T47D (cell line): ENCODE data around the gene ZNF134.

Experiments
- DNase-seq, 2 experiments: peaks; one replicate each; pipeline versions ENCODE4 v3.0.0 to v3.0.0-alpha.2; 2011 to 2012; ENCODE audit warnings: low read depth in 1 of 2, low spot score in 1 of 2
- JUND ChIP-seq: IDR thresholded peaks from 2 replicates; pipeline ENCODE4 v1.6.1; 2012; ENCODE audit warnings: low read depth
- in situ Hi-C: cut with HindIII; loops from 2 replicates; pipeline ENCODE4 v1.10.0; 2016; ENCODE audit warnings: low sequenced_read_pairs, low pct_unique_long_range_greater_than_20kb

Gene ZNF134

GRCh38 chr19:57606931-57607330 is 7.1 kb upstream of the ZNF134 start:
- in situ Hi-C loops, result no loop called here
- TF ChIP-seq JUND, result no peak
- DNase-seq, result no peak

GRCh38 chr19:57611113-57611512 is 2.9 kb upstream of the ZNF134 start:
- no peak for TF ChIP-seq JUND
- no peak for DNase-seq
- in situ Hi-C loops, result no loop called here

- no peak for TF ChIP-seq JUND
- no peak for DNase-seq
- in situ Hi-C loops, result no loop called here
Observed at GRCh38 chr19:57615346-57615745, 1.3 kb downstream of the ZNF134 start.

- in situ Hi-C loops, result no loop called here
- no peak for TF ChIP-seq JUND
- DNase-seq, result peak in 1 of 2 experiments; percentile 9
Observed at GRCh38 chr19:57620673-57621348, 6.8 kb downstream of the ZNF134 start.

- no peak for TF ChIP-seq JUND
- DNase-seq, result no peak
- in situ Hi-C loops, result no loop called here
Observed at GRCh38 chr19:57623091-57623490, 9.0 kb downstream of the ZNF134 start.

GRCh38 chr19:57632987-57633831 is 19.2 kb downstream of the ZNF134 start, which contains the start of gene ZNF211:
TSS of gene ZNF211 (plus strand) at chr19:57633168. CDS start at chr19:57633347, 179 bp downstream.
- in situ Hi-C loops, result no loop called here
- peak; percentile 72 to 94 for DNase-seq
- no peak for TF ChIP-seq JUND

GRCh38 chr19:57633832-57634131 is 19.7 kb downstream of the ZNF134 start:
- in situ Hi-C loops, result no loop called here
- TF ChIP-seq JUND, result no peak
- no peak for DNase-seq

- DNase-seq, result no peak
- no peak for TF ChIP-seq JUND
- in situ Hi-C loops, result no loop called here
Observed at GRCh38 chr19:57637379-57637778, 23.3 kb downstream of the ZNF134 start.

- no peak for DNase-seq
- TF ChIP-seq JUND, result no peak
- in situ Hi-C loops, result no loop called here
Observed at GRCh38 chr19:57641715-57642234, 27.7 kb downstream of the ZNF134 start.

- no peak for TF ChIP-seq JUND
- DNase-seq, result no peak
- in situ Hi-C loops, result no loop called here
Observed at GRCh38 chr19:57642396-57643046, 28.5 kb downstream of the ZNF134 start.

- in situ Hi-C loops, result no loop called here
- no peak for TF ChIP-seq JUND
Observed at GRCh38 chr19:57643734-57644133, 29.7 kb downstream of the ZNF134 start.

GRCh38 chr19:57648331-57649003 is 34.4 kb downstream of the ZNF134 start:
- in situ Hi-C loops, result no loop called here
- TF ChIP-seq JUND, result no peak
- no peak for DNase-seq

More at GRCh38 chr19:57643734-57644133, 29.7 kb downstream of the ZNF134 start:
- no peak for DNase-seq

- no peak for TF ChIP-seq JUND
- DNase-seq, result no peak
Observed at GRCh38 chr19:57651654-57651996, 37.6 kb downstream of the ZNF134 start.

More at GRCh38 chr19:57651654-57651996, 37.6 kb downstream of the ZNF134 start:
- in situ Hi-C loops, result no loop called here
